H7 (cell line): ENCODE data around the gene TMEM45A. TPM values are rescaled to one million over a fixed set of nuclear protein-coding genes. Genes with fewer than 3 reads are reported as not detected.

Source experiments
- total RNA-seq: library from RNA; depleted of rRNA; stranded (reverse); fragments of >200 nt; shearing (Covaris generic); gene quantifications from 2 replicates; pipeline ENCODE4 v1.2.3, GENCODE V29; 2014; rRNA removed

TMEM45A gene
- total RNA-seq, 1 experiment from 2014 or later, result 3.8 TPM

Other genes with a start within 250 kb of the TMEM45A start
- gene TBC1D23, start 231.6 kb upstream of the TMEM45A start, total RNA-seq, result 63.0 and 121 TPM in 2 replicates
- 36.8 and 37.8 TPM in 2 replicates for gene NIT2, start 157.9 kb upstream of the TMEM45A start, total RNA-seq
- gene TOMM70, start 91.5 kb upstream of the TMEM45A start, total RNA-seq, result 62.2 and 82.9 TPM in 2 replicates
- gene LNP1, start 91.1 kb upstream of the TMEM45A start, total RNA-seq, result 7.2 and 12.3 TPM in 2 replicates
- gene ADGRG7, start 117.0 kb downstream of the TMEM45A start, total RNA-seq, result not detected in 2 replicates
- 66.4 and 70.9 TPM in 2 replicates for gene TFG, start 216.9 kb downstream of the TMEM45A start, total RNA-seq